ENCODE data around the gene DOCK8. TPM values are rescaled to one million over a fixed set of nuclear protein-coding genes. Genes with fewer than 3 reads are reported as not detected.

The DOCK8 gene
- polyA plus RNA-seq, 1 donor (not counting 4 experiments of a cell fraction or from before 2014, with no cell fraction given): 1.5 TPM

GRCh38 chr9:471320-471719 is 256.7 kb downstream of the DOCK8 start:
- H3K36me3 ChIP-seq (ENCODE audit: control insufficient read depth in 2 of 2, extremely low read depth in 1 of 2, insufficient read depth in 2 of 2, low read length in 2 of 2): no peaks in the 10 kb centered on the region
- dilution Hi-C loops (cut with MboI; ENCODE audit: extremely low pct_ligation_motif_present, low sequenced_read_pairs): no loop called here
- TF ChIP-seq CTCF (optimal IDR thresholded peaks at IDR 0.05 in 1 of 3, IDR thresholded peaks at IDR 0.05 in 1 of 3, conservative IDR thresholded peaks at IDR 0.05 in 1 of 3; ENCODE audit: extremely low read depth in 1 of 3, insufficient read depth in 2 of 3, low read length in 3 of 3): no peak
- no peak for TF ChIP-seq EZH2 (IDR thresholded peaks at IDR 0.05; ENCODE audit: low read length)
- FAIRE-seq: no peak
- H3K27ac ChIP-seq (ENCODE audit: control insufficient read depth, insufficient read depth, low read length): no peak overlapping the region
- H3K9me1 ChIP-seq (ENCODE audit: control insufficient read depth, extremely low read depth, insufficient read depth, low read length): no peaks in the 10 kb centered on the region
- no peaks in the 10 kb centered on the region for H3K27me3 ChIP-seq (ENCODE audit: control insufficient read depth, extremely low read depth, insufficient read depth, low read length)
- no peaks in the 10 kb centered on the region for H3K9me3 ChIP-seq (ENCODE audit: control insufficient read depth, low read depth, low read length)
- DNase-seq (ENCODE audit: low read depth, low spot score): no peak
- H3K4me3 ChIP-seq (ENCODE audit: control insufficient read depth in 2 of 3, extremely low read depth in 1 of 3, insufficient read depth in 2 of 3, low read depth in 1 of 3, low read length in 3 of 3): no peak overlapping the region
- no peak overlapping the region for H2AFZ ChIP-seq (ENCODE audit: control insufficient read depth, low read length)
- H4K20me1 ChIP-seq (ENCODE audit: control insufficient read depth, extremely low read depth, insufficient read depth, low read length): no peaks in the 10 kb centered on the region
- peaks cover 21% of the 10 kb centered on the region for H3K4me1 ChIP-seq (ENCODE audit: control insufficient read depth, extremely low read depth, insufficient read depth, low read length)
- no peak overlapping the region for H3K9ac ChIP-seq (ENCODE audit: control insufficient read depth, extremely low read depth, insufficient read depth, low read length)
- H3K4me2 ChIP-seq (ENCODE audit: control insufficient read depth, extremely low read depth, insufficient read depth, low read depth, low read length): no peak overlapping the region
- no peaks in the 10 kb centered on the region for H3K79me2 ChIP-seq (ENCODE audit: control insufficient read depth, insufficient read depth, low read length)

GRCh38 chr9:472479-473075 is 257.9 kb downstream of the DOCK8 start:
- no peak overlapping the region for H3K9ac ChIP-seq (ENCODE audit: control insufficient read depth, extremely low read depth, insufficient read depth, low read length)
- no peaks in the 10 kb centered on the region for H3K79me2 ChIP-seq (ENCODE audit: control insufficient read depth, insufficient read depth, low read length)
- H2AFZ ChIP-seq (ENCODE audit: control insufficient read depth, low read length): no peak overlapping the region
- no peaks in the 10 kb centered on the region for H3K27me3 ChIP-seq (ENCODE audit: control insufficient read depth, extremely low read depth, insufficient read depth, low read length)
- no peak overlapping the region for H3K4me3 ChIP-seq (ENCODE audit: control insufficient read depth in 2 of 3, extremely low read depth in 1 of 3, insufficient read depth in 2 of 3, low read depth in 1 of 3, low read length in 3 of 3)
- no peak overlapping the region for H3K27ac ChIP-seq (ENCODE audit: control insufficient read depth, insufficient read depth, low read length)
- no peak for TF ChIP-seq CTCF (optimal IDR thresholded peaks at IDR 0.05 in 1 of 3, IDR thresholded peaks at IDR 0.05 in 1 of 3, conservative IDR thresholded peaks at IDR 0.05 in 1 of 3; ENCODE audit: extremely low read depth in 1 of 3, insufficient read depth in 2 of 3, low read length in 3 of 3)
- TF ChIP-seq EZH2 (IDR thresholded peaks at IDR 0.05; ENCODE audit: low read length): no peak
- DNase-seq (ENCODE audit: low read depth, low spot score) (no peak), FAIRE-seq (no peak)
- H3K4me2 ChIP-seq (ENCODE audit: control insufficient read depth, extremely low read depth, insufficient read depth, low read depth, low read length): no peak overlapping the region
- no peaks in the 10 kb centered on the region for H4K20me1 ChIP-seq (ENCODE audit: control insufficient read depth, extremely low read depth, insufficient read depth, low read length)
- no peaks in the 10 kb centered on the region for H3K9me3 ChIP-seq (ENCODE audit: control insufficient read depth, low read depth, low read length)
- peaks cover 21% of the 10 kb centered on the region for H3K4me1 ChIP-seq (ENCODE audit: control insufficient read depth, extremely low read depth, insufficient read depth, low read length)
- H3K36me3 ChIP-seq (ENCODE audit: control insufficient read depth in 2 of 2, extremely low read depth in 1 of 2, insufficient read depth in 2 of 2, low read length in 2 of 2): no peaks in the 10 kb centered on the region
- no peaks in the 10 kb centered on the region for H3K9me1 ChIP-seq (ENCODE audit: control insufficient read depth, extremely low read depth, insufficient read depth, low read length)
- dilution Hi-C loops (cut with MboI; ENCODE audit: extremely low pct_ligation_motif_present, low sequenced_read_pairs): no loop called here
